Mucosa of stomach (tissue), 1 donor: ENCODE measurements around the gene TSKU.

Source experiments
- H3K27me3 ChIP-seq: one replicate; pipeline ENCODE4 v1.7.0; 2013; ENCODE audit warnings: mild to moderate bottlenecking, low read length; ENCODE audit not compliant: control insufficient read depth, insufficient read depth
- H3K36me3 ChIP-seq: one replicate; pipeline ENCODE4 v1.7.0; 2013; ENCODE audit warnings: low read length; ENCODE audit not compliant: control insufficient read depth, insufficient read depth
- H3K4me1 ChIP-seq: one replicate; pipeline ENCODE4 v1.7.0; 2013; ENCODE audit warnings: mild to moderate bottlenecking, low read length; ENCODE audit not compliant: control insufficient read depth, insufficient read depth
- H3K4me3 ChIP-seq: one replicate; pipeline ENCODE4 v1.7.0; 2013; ENCODE audit warnings: low read length
- H3K9ac ChIP-seq: one replicate; pipeline ENCODE4 v1.7.0; 2013; ENCODE audit warnings: mild to moderate bottlenecking, low read length, moderate library complexity
- H3K9me3 ChIP-seq: one replicate; pipeline ENCODE4 v1.7.0; 2013; ENCODE audit warnings: mild to moderate bottlenecking, low read length, moderate library complexity; ENCODE audit not compliant: control insufficient read depth
- donor health status: Pancreatic carcinoma.

TSKU gene

DNA sequence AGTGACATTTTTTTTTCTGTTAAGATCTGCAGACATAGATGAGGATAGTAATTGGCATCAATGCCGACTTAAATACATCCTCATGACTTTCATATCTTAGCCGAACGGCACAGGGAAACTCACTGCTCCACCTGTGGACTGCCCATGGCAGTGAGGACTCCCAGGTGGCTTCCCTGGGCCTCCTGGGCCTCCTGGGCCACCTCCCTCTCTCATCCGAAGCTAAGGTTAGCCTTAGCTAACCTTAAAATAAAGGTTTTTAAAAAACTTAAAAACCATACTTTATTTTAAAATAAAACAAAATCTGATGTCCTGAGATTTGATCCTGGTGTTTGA, 38.1 kb upstream of the TSKU start:
- H3K9me3 ChIP-seq, result no peaks in the 10 kb centered on the region
- H3K27me3 ChIP-seq, result no peaks in the 10 kb centered on the region
- no peak overlapping the region for H3K9ac ChIP-seq
- no peaks in the 10 kb centered on the region for H3K36me3 ChIP-seq
- no peak overlapping the region for H3K4me3 ChIP-seq
- peaks cover 40% of the 10 kb centered on the region for H3K4me1 ChIP-seq

DNA sequence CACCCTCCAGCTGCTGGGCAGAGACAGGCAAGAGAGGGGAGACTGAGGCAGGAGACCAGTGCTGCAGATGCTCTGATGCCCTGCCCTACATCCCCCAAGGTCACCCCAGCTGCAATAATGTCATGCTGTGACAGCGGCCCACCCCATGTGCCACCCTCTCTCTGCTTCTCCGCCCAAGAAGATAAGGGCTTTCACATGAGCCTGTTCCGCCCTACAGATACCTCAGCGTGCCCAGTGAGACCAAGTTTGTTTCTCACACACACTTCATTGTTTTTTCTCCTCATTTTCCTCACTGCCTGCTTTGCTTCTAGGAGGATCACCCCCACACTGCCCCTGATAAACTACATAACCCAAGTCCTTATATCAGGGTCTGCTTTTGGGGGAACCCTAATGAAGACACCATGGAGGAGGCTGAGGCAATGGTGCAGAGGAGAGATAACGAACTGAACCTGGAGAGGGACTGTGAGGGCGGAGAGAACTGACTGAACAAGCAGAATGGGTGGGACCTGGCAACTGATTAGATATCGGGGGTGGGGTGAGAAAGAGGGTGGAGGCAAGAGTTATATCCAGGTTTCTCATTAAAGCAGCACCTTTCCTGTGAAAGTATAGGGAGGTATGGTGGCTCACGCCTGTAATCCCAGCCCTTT, 37.5 kb upstream of the TSKU start:
- H3K4me1 ChIP-seq, result peaks cover 47% of the 10 kb centered on the region
- no peaks in the 10 kb centered on the region for H3K36me3 ChIP-seq
- no peaks in the 10 kb centered on the region for H3K9me3 ChIP-seq
- no peak overlapping the region for H3K4me3 ChIP-seq
- no peak overlapping the region for H3K9ac ChIP-seq
- H3K27me3 ChIP-seq, result no peaks in the 10 kb centered on the region

GRCh38 chr11:76747153-76747914, 35.8 kb upstream of the TSKU start:
- Histone ChIP-seq H3K4me3 (no peak overlapping the region), H3K36me3 (no peaks in the 10 kb centered on the region), H3K4me1 (peaks cover 64% of the 10 kb centered on the region), H3K9me3 (no peaks in the 10 kb centered on the region), H3K9ac (no peak overlapping the region), H3K27me3 (no peaks in the 10 kb centered on the region)

DNA sequence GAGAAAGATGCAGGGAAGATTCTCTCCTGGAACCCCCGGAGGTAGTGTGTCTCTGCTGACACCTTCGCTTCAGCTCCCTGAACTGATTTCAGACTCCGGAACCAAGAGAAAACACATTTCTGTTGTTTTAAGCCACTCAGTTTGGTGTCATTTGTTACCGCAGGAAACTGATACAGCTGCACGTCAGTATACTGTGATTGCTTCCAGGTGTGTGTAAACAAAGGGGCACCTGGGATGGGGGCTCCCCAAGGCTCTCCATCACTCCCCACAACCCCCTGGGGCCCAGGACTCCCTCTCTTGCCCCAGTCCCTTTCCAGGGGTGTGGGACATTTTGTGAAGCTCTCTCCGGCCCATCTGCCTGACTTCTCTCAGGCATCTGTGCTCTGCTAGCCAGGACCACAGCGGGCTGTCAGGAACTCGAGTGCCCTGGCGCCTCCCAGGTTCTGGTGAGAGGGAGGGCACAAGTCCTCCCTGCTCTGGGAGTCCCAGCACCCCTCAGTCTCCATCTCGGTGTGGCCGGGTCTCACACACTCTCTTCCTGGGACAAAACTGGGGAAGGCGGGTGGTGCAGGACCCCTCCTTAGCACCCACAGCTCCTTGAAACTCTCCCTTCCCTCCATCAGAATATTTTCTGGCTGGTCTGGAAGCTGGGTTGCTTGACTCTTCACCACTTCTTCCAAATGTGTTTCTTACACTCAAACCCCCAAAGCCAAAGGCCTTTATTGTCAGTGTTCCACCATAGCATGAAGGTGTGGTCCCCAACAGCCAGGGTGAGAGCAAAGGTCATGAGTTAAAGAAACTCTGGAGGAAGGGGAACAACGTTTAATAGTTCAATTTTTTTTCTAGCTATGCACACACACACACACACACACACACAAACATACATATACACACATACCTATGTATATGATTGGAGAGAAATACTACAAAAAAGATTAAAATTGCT, 35.0 kb upstream of the TSKU start:
- no peaks in the 10 kb centered on the region for H3K9me3 ChIP-seq
- no peaks in the 10 kb centered on the region for H3K36me3 ChIP-seq
- no peaks in the 10 kb centered on the region for H3K27me3 ChIP-seq
- no peak overlapping the region for H3K4me3 ChIP-seq
- H3K9ac ChIP-seq, result no peak overlapping the region
- H3K4me1 ChIP-seq, result peaks cover 72% of the 10 kb centered on the region

DNA sequence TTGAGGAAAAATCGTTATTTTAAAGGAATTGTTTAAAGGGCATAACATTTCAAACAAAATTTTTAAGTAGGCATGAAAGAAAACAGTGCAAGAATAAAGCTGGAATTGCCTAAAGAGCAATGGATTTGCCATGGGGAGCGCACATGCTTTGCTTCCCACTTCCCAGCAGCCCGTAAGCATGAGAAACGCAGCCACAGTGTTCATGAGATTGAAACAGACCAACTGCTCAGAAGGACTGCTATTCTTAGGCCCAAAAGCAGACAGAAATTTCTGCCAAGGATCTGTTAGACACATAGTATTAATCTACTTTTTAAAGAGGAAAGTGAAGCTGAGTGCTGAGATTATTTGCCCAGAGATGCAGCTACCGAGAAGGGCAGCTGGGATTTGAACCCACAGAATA, 34.2 kb upstream of the TSKU start:
- no peaks in the 10 kb centered on the region for H3K27me3 ChIP-seq

DNA sequence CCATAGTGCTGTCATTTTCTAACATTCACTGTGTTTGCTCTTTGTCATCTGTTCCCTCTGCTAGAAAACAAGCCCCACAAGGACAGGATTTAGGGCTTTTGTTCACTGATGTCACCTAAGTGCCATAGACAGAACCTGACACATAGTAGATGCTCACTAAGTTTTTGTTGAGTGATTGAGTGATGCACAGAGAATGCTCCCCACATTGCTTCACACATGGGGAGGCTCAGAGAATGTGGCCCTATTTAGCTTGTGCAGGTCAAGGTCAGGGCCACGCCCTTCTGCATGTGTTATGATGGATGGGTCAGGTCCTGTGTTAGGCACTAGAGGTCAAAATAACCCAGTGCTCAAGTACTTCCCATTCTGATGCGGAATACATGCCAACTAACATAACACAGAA, 33.1 kb upstream of the TSKU start:
- Histone ChIP-seq H3K9ac (no peak overlapping the region), H3K27me3 (no peaks in the 10 kb centered on the region), H3K9me3 (no peaks in the 10 kb centered on the region), H3K4me3 (no peak overlapping the region), H3K4me1 (peaks cover 59% of the 10 kb centered on the region), H3K36me3 (no peaks in the 10 kb centered on the region)

More for the DNA sequence above, 34.2 kb upstream of the TSKU start:
- no peaks in the 10 kb centered on the region for H3K36me3 ChIP-seq
- no peak overlapping the region for H3K9ac ChIP-seq
- H3K9me3 ChIP-seq, result no peaks in the 10 kb centered on the region
- H3K4me1 ChIP-seq, result peaks cover 70% of the 10 kb centered on the region
- no peak overlapping the region for H3K4me3 ChIP-seq

- Histone ChIP-seq H3K4me3 (no peak overlapping the region), H3K4me1 (peaks cover 52% of the 10 kb centered on the region), H3K9ac (no peak overlapping the region), H3K9me3 (no peaks in the 10 kb centered on the region), H3K36me3 (no peaks in the 10 kb centered on the region), H3K27me3 (no peaks in the 10 kb centered on the region)
Measured at GRCh38 chr11:76750746-76751145, 32.4 kb upstream of the TSKU start.

DNA sequence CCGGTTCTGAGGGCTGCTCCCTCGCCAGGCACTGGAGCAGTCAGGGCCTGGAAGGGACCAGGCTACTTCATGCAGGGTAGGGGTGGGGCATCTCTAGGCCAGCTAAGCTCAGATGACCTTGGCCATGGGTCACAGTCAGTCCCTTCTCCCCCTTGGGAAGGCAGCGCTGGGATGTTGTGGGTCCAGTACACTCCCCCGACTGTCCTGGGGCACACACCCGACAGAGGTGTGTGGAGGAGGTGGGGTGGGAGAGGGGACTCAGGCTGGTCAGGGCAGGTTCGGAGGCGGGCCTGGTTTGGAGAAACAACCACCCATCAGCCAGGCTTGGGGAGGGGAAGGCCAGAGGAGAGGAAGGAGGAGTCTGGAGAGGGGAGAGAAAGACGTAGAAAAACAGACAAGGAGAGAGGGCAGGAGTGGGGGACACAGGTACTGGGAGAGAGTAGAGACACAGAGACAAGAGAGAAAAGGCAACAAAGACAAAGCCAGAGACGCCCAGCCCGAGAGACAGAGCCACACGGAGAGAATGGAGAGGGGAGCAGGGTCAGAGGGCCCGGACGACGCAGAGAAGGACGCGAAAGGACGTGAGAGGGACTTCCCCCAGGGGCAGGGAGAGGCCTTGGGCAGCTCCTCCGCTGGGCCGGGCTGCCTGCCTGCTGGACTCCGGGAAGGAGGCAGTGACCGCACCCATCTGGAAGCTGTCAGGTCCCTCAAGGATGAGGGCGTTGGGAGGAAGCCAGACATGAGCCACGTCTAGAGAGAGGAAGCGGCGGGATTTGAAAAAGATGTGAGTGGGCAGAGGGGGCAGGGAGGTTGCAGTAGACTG, 30.6 kb upstream of the TSKU start:
- Histone ChIP-seq H3K4me3 (no peak overlapping the region), H3K9ac (peak overlapping the region; percentile 42), H3K4me1 (peaks cover 61% of the 10 kb centered on the region), H3K9me3 (no peaks in the 10 kb centered on the region), H3K27me3 (no peaks in the 10 kb centered on the region), H3K36me3 (no peaks in the 10 kb centered on the region)

- Histone ChIP-seq H3K27me3 (no peaks in the 10 kb centered on the region), H3K9me3 (no peaks in the 10 kb centered on the region), H3K9ac (no peak overlapping the region)
Measured at GRCh38 chr11:76753449-76753848, 29.7 kb upstream of the TSKU start.

DNA sequence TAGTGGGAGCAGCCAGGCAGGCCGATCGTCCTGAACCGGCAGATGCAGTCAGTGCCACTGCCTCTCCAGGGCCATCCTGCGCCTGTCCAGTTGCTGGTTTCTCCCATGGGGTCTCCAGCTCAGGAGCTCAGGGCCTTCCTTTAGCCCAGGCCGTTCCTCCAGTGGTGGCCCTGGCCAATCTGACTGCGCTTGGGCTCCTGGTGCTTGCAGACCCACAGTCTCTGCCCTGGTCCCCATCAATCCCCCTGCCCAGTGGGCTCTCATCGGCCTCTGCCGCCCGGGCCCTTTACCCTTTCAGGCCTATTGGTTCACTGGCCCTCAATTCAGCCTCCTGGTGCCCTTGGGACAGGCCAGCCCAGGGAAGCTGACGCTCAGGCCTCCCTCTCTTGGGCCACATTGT, 29.2 kb upstream of the TSKU start:
- Histone ChIP-seq H3K9ac (no peak overlapping the region), H3K4me3 (no peak overlapping the region), H3K27me3 (no peaks in the 10 kb centered on the region), H3K4me1 (peaks cover 58% of the 10 kb centered on the region), H3K9me3 (no peaks in the 10 kb centered on the region), H3K36me3 (no peaks in the 10 kb centered on the region)

More at GRCh38 chr11:76753449-76753848, 29.7 kb upstream of the TSKU start:
- Histone ChIP-seq H3K4me1 (peaks cover 56% of the 10 kb centered on the region), H3K4me3 (no peak overlapping the region), H3K36me3 (no peaks in the 10 kb centered on the region)

DNA sequence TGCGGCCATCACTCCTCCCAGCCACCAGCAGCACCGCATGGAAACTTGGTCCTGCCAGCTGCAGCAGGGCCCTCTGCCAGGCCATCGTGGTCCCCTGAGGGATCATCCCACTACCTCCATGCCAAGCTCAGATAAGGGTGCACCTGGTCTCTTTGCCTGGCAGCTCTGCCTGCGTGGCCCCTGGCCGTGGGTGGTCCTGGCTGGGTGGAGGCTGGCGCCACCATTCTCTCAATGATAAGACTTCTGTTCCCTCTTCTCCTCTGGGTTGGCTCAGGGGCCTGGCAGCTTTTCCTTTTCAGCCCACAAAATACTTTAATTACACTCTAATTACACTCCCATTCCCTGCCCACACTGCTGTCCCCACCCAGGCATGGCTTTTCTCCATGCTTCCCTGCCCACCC, 26.8 kb upstream of the TSKU start:
- Histone ChIP-seq H3K9me3 (no peaks in the 10 kb centered on the region), H3K4me1 (peaks cover 51% of the 10 kb centered on the region), H3K9ac (no peak overlapping the region), H3K36me3 (no peaks in the 10 kb centered on the region), H3K27me3 (no peaks in the 10 kb centered on the region), H3K4me3 (no peak overlapping the region)
